OCI-LY1 (cell line): ENCODE results near the gene UNC93A.
"Not testable (repeated sequence)": the region's sequence is repeated elsewhere in the genome, so short reads cannot be mapped to it uniquely, and the experiment has no call there.

Experiments
- H2AFZ ChIP-seq: fragments of 200-600 bp; sonication (generic), shearing (Covaris generic); 2 replicates; pipeline ENCODE4 v1.6.0; 2014; ENCODE audit warnings: antibody characterized with exemption, mild to moderate bottlenecking, low read length
- H3F3A ChIP-seq: fragments of 200-600 bp; sonication (generic), shearing (Covaris generic); 2 replicates; pipeline ENCODE4 v1.6.0; 2014; ENCODE audit warnings: mild to moderate bottlenecking, antibody characterized with exemption, low read length, moderate library complexity; ENCODE audit not compliant: insufficient read depth
- H3K27ac ChIP-seq: fragments of 200-600 bp; sonication (generic); 2 replicates; pipeline ENCODE4 v1.5.1; 2014; ENCODE audit warnings: low read length, mixed run types, mild to moderate bottlenecking, low read depth; ENCODE audit not compliant: poor library complexity, severe bottlenecking
- H3K27me3 ChIP-seq: fragments of 200-600 bp; sonication (generic); 2 replicates; pipeline ENCODE4 v1.6.0; 2014; ENCODE audit warnings: antibody characterized with exemption, mild to moderate bottlenecking, low read length, moderate library complexity; ENCODE audit not compliant: insufficient read depth
- H3K36me3 ChIP-seq: fragments of 200-600 bp; sonication (generic); 2 replicates; pipeline ENCODE4 v1.6.1; 2014; ENCODE audit warnings: mild to moderate bottlenecking, antibody characterized with exemption, low read length, moderate library complexity, mixed read lengths; ENCODE audit not compliant: insufficient read depth
- H3K4me1 ChIP-seq: fragments of 200-600 bp; sonication (generic); 2 replicates; pipeline ENCODE4 v1.5.1; 2014; ENCODE audit warnings: mild to moderate bottlenecking, low read length, moderate library complexity; ENCODE audit not compliant: insufficient read depth, severe bottlenecking
- H3K4me2 ChIP-seq: fragments of 200-600 bp; sonication (generic), shearing (Covaris generic); 2 replicates; pipeline ENCODE4 v1.6.1; 2014; ENCODE audit warnings: low read length
- H3K4me3 ChIP-seq: fragments of 200-600 bp; sonication (generic); 2 replicates; pipeline ENCODE4 v1.5.1; 2014; ENCODE audit warnings: low read length, low read depth, mild to moderate bottlenecking, mixed read lengths; ENCODE audit not compliant: poor library complexity, severe bottlenecking
- H3K79me2 ChIP-seq: fragments of 200-600 bp; shearing (Covaris generic); 2 replicates; pipeline ENCODE4 v1.6.1; 2016; ENCODE audit warnings: mixed run types, low read length, mixed read lengths; ENCODE audit not compliant: insufficient read depth
- H3K9ac ChIP-seq: fragments of 200-600 bp; sonication (generic), shearing (Covaris generic); 2 replicates; pipeline ENCODE4 v1.6.1; 2014; ENCODE audit warnings: mild to moderate bottlenecking, low read length, mixed read lengths
- H3K9me2 ChIP-seq: fragments of 200-600 bp; sonication (generic), shearing (Covaris generic); 2 replicates; pipeline ENCODE4 v1.6.1; 2014; ENCODE audit warnings: low read depth, mild to moderate bottlenecking, low read length, mixed read lengths
- H3K9me3 ChIP-seq: fragments of 200-600 bp; shearing (Covaris generic); 2 replicates; pipeline ENCODE4 v1.6.1; 2014; ENCODE audit warnings: low read length, mixed read lengths
- H4K20me1 ChIP-seq: fragments of 200-600 bp; sonication (generic), shearing (Covaris generic); 2 replicates; pipeline ENCODE4 v1.6.0; 2016; ENCODE audit warnings: mild to moderate bottlenecking, low read length; ENCODE audit not compliant: insufficient read depth
- CTCF ChIP-seq: fragments of 200-600 bp; sonication (generic), shearing (Covaris generic); IDR thresholded peaks from 2 replicates; pipeline ENCODE4 v1.5.1; 2017; ENCODE audit warnings: mild to moderate bottlenecking, antibody characterized with exemption, low read length, moderate library complexity, mixed read lengths
- EZH2 ChIP-seq: fragments of 200-600 bp; sonication (generic), shearing (Covaris generic); IDR thresholded peaks from 2 replicates; pipeline ENCODE4 v1.8.0; 2017; ENCODE audit warnings: borderline replicate concordance, mixed run types, mild to moderate bottlenecking, antibody characterized with exemption, low read length, moderate library complexity, mixed read lengths

Gene UNC93A

DNA sequence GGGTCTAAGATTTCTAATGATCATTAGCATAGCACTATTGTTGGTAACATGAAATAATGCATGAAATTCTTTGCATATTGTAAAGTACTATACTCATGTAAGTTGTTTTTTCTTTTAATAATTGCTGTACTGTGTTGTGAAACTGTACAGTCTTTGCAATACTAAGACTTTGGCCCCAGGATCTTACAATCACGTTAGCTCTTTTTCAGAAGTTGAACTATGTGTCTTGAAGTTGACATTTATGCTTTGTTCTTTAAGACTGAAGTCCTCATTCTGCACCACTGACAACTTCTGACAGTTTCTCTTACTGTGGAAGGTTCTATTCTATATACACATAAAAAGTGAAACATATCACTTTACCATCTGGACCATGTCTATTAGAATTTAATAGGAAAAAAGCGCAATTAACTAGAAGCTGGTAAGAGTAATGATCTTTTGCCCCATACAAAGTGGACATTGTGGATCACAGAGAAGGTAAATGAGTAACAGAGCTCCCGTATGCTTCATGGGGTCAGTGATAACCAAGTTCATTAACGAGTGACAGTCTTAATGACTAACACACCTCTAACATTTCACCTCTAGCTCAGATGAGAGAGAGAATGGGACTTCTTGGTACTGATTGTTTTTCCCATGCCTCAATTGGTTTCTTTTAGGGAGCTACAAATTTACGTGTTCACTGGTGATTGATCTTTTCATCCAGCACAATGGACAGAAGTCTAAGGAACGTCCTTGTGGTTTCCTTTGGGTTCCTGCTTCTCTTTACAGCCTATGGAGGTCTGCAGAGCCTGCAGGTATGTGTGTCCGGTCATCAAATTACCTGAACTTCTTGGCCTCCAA lies at the start of gene UNC93A:
Gene UNC93A, plus strand, starts transcription at position 530 of the 837 bp plus-strand sequence. Its CDS starts 175 bp downstream, at position 705.
- Histone ChIP-seq H3K9me2 (no peaks in the 10 kb centered on the region), H3K79me2 (no peaks in the 10 kb centered on the region), H3K27ac (no peak within 1 kb of the TSS), H4K20me1 (no peaks in the 10 kb centered on the region), H3K36me3 (no peaks in the 10 kb centered on the region), H3K27me3 (peaks cover 3% of the 10 kb centered on the region; the same call in 1 of the 2 replicates), H3K4me2 (no peak within 1 kb of the TSS), H3K4me3 (no peak within 1 kb of the TSS), H3K9me3 (no peaks in the 10 kb centered on the region), H2AFZ (no peak within 1 kb of the TSS), H3F3A (no peaks in the 10 kb centered on the region), H3K4me1 (no peaks in the 10 kb centered on the region), H3K9ac (no peak within 1 kb of the TSS)
- TF ChIP-seq CTCF, result no peak
- no peak for TF ChIP-seq EZH2

GRCh38 chr6:167241321-167242134 lies 49.6 kb upstream of the UNC93A start:
- not testable (repeated sequence) for H4K20me1 ChIP-seq, H3F3A ChIP-seq, H3K4me1 ChIP-seq, H3K4me2 ChIP-seq, H3K9me3 ChIP-seq, H3K27ac ChIP-seq, H3K79me2 ChIP-seq, H3K9ac ChIP-seq, H3K36me3 ChIP-seq, H2AFZ ChIP-seq, H3K4me3 ChIP-seq, H3K9me2 ChIP-seq, H3K27me3 ChIP-seq

- not testable (repeated sequence) for H3K9ac ChIP-seq, H4K20me1 ChIP-seq, H3K79me2 ChIP-seq, H3K9me3 ChIP-seq, H3K27me3 ChIP-seq, H3F3A ChIP-seq, H3K4me3 ChIP-seq, H3K27ac ChIP-seq, H3K9me2 ChIP-seq, H3K4me1 ChIP-seq, H2AFZ ChIP-seq, H3K36me3 ChIP-seq, H3K4me2 ChIP-seq
These were observed 49.0 kb upstream of the UNC93A start for GRCh38 chr6:167242135-167242506.

GRCh38 chr6:167242511-167243051 lies 48.5 kb upstream of the UNC93A start:
- not testable (repeated sequence) for H4K20me1 ChIP-seq, H2AFZ ChIP-seq, H3K9ac ChIP-seq, H3K4me1 ChIP-seq, H3K4me2 ChIP-seq, H3K9me3 ChIP-seq, H3K27ac ChIP-seq, H3K36me3 ChIP-seq, H3K27me3 ChIP-seq, H3K79me2 ChIP-seq, H3K9me2 ChIP-seq, H3F3A ChIP-seq, H3K4me3 ChIP-seq
